HG02884 (cell line): Measurements from ENCODE around the gene SH3YL1.

Experiments used
- ATAC-seq: cut with Tn5 transposase; IDR thresholded peaks from one replicate; pipeline ENCODE4 v1.9.1; 2021; ENCODE audit warnings: mild to moderate bottlenecking, moderate library complexity; ENCODE audit not compliant: unreplicated experiment

SH3YL1 gene

GRCh38 chr2:228115-228514 is 35.7 kb downstream of the SH3YL1 start:
- ATAC-seq: no peak

- ATAC-seq: no peak
Measured at GRCh38 chr2:223971-224760, 39.7 kb downstream of the SH3YL1 start.

- no peak for ATAC-seq
Measured at GRCh38 chr2:223451-223850, 40.4 kb downstream of the SH3YL1 start.

GRCh38 chr2:216068-216467 is 47.8 kb downstream of the SH3YL1 start:
- no peak for ATAC-seq

- no peak for ATAC-seq
Measured at GRCh38 chr2:213932-214693, 49.7 kb downstream of the SH3YL1 start.

GRCh38 chr2:211486-212184 is 52.2 kb downstream of the SH3YL1 start:
- ATAC-seq: no peak

- ATAC-seq: no peak
Measured at GRCh38 chr2:210660-211059, 53.2 kb downstream of the SH3YL1 start.

GRCh38 chr2:209470-209869 is 54.4 kb downstream of the SH3YL1 start:
- no peak for ATAC-seq

- no peak for ATAC-seq
Measured at GRCh38 chr2:208335-208734, 55.5 kb downstream of the SH3YL1 start.

GRCh38 chr2:203984-204383 is 59.8 kb downstream of the SH3YL1 start:
- no peak for ATAC-seq

GRCh38 chr2:203401-203800 is 60.4 kb downstream of the SH3YL1 start:
- no peak for ATAC-seq

GRCh38 chr2:202945-203344 is 60.9 kb downstream of the SH3YL1 start:
- ATAC-seq: no peak

- ATAC-seq: no peak
Measured at GRCh38 chr2:201648-202433, 62.0 kb downstream of the SH3YL1 start.

- ATAC-seq: no peak
Measured at GRCh38 chr2:199041-199966, 64.5 kb downstream of the SH3YL1 start.

GRCh38 chr2:196406-196805 is 67.4 kb downstream of the SH3YL1 start:
- ATAC-seq: no peak

- no peak for ATAC-seq
Measured at GRCh38 chr2:195932-196331, 67.9 kb downstream of the SH3YL1 start.

GRCh38 chr2:193141-193671 is 70.6 kb downstream of the SH3YL1 start:
- no peak for ATAC-seq

GRCh38 chr2:191311-192190 is 72.3 kb downstream of the SH3YL1 start:
- ATAC-seq: no peak

GRCh38 chr2:187825-188224 is 76.0 kb downstream of the SH3YL1 start:
- no peak for ATAC-seq
